HCT116 (cell line): ENCODE data around the gene CISH.

ENCODE experiments used
- EZH2 ChIP-seq: fragments of 200-600 bp; sonication (generic); IDR thresholded peaks from 2 replicates; pipeline ENCODE4 v1.6.1; 2017; ENCODE audit warnings: antibody characterized with exemption, mixed run types
- EZH2phosphoT487 ChIP-seq: fragments of 200-600 bp; IDR thresholded peaks from 2 replicates; pipeline ENCODE4 v1.6.1; 2018; ENCODE audit warnings: antibody characterized with exemption, borderline replicate concordance
- POLR2A ChIP-seq: IDR thresholded peaks from 2 replicates; pipeline ENCODE4 v1.7.0; 2011; ENCODE audit warnings: borderline replicate concordance; ENCODE audit not compliant: insufficient read depth, insufficient read length; ENCODE audit errors: extremely low read depth
- RAD21 ChIP-seq: IDR thresholded peaks from 2 replicates; pipeline ENCODE4 v1.6.1; 2012; ENCODE audit warnings: low read depth, mild to moderate bottlenecking
- TF ChIP-seq, protein P1 (sequence below), 3 experiments: fragments of 200-600 bp in 1 of 3; sonication (generic) in 1 of 3; IDR thresholded peaks in 2 of 3; conservative IDR thresholded peaks in 1 of 3; 2 replicates each; pipeline ENCODE4 v1.5.1; 2012 to 2017; ENCODE audit warnings: low read depth in 2 of 3, low read length in 2 of 3, antibody characterized with exemption in 1 of 3, borderline replicate concordance in 1 of 3, control low read depth in 1 of 3, mild to moderate bottlenecking in 1 of 3, mixed read lengths in 1 of 3, mixed run types in 1 of 3, moderate library complexity in 1 of 3; ENCODE audit not compliant: insufficient read depth in 1 of 3
- TF ChIP-seq, protein P2 (sequence below): IDR thresholded peaks from 2 replicates; pipeline ENCODE4 v1.6.1; 2012
- TF ChIP-seq, protein P3 (sequence below): IDR thresholded peaks from 2 replicates; pipeline ENCODE4 v1.6.1; 2011; ENCODE audit warnings: mild to moderate bottlenecking, low read length, moderate library complexity; ENCODE audit not compliant: insufficient replicate concordance; ENCODE audit errors: extremely low read depth

DNA sequence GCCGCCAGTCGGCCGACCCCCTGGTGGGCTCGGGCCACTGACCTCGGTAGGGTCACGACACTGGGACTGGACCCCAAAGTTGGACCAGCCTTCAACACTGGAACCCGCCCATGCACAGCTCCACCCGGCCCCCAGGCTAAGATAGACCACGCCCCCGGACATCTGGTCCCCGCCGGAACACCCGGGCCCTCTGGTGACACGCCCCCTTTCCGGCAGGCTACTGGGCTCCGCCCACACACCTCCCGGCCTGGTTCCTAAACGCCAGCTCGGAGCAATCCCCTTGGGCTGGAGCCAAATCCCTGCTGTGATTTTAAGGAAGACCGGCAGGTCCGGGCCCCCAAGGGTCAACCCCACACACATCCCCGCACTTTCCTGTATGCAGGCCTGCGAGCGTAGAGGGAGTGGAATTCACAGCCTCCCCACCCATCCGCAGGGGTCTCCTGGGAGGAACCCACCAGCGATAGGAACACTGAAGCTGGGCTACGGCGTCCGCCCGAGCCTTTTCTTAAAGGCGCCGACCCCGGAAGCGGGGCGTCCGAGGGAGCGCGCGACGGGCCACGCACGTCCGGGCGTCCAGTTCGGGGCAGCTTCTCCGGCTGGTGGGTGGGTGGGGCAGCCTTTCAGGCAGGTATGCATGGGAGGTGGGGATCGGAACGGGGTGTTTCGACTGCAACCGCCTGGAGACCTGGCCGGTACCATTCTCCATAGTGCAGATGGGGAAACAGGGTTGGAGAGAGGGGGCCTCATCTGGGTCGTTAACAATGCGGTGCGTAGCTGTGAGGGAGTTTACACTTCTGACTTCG is 42.4 kb downstream of the CISH start, which contains the start of gene HEMK1:
- TF ChIP-seq RAD21: no peak
- TF ChIP-seq POLR2A: no peak
- TF ChIP-seq, protein P1, sequence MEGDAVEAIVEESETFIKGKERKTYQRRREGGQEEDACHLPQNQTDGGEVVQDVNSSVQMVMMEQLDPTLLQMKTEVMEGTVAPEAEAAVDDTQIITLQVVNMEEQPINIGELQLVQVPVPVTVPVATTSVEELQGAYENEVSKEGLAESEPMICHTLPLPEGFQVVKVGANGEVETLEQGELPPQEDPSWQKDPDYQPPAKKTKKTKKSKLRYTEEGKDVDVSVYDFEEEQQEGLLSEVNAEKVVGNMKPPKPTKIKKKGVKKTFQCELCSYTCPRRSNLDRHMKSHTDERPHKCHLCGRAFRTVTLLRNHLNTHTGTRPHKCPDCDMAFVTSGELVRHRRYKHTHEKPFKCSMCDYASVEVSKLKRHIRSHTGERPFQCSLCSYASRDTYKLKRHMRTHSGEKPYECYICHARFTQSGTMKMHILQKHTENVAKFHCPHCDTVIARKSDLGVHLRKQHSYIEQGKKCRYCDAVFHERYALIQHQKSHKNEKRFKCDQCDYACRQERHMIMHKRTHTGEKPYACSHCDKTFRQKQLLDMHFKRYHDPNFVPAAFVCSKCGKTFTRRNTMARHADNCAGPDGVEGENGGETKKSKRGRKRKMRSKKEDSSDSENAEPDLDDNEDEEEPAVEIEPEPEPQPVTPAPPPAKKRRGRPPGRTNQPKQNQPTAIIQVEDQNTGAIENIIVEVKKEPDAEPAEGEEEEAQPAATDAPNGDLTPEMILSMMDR (IDR thresholded peaks at IDR 0.05 in 2 of 3, conservative IDR thresholded peaks at IDR 0.05 in 1 of 3; ENCODE audit: borderline replicate concordance in 1 of 3, insufficient read depth in 1 of 3, low read depth in 2 of 3, low read length in 2 of 3): no peak
- TF ChIP-seq, protein P2, sequence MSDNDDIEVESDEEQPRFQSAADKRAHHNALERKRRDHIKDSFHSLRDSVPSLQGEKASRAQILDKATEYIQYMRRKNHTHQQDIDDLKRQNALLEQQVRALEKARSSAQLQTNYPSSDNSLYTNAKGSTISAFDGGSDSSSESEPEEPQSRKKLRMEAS: no peak
- TF ChIP-seq EZH2: no peak
- TF ChIP-seq EZH2phosphoT487: no peak
- TF ChIP-seq, protein P3, sequence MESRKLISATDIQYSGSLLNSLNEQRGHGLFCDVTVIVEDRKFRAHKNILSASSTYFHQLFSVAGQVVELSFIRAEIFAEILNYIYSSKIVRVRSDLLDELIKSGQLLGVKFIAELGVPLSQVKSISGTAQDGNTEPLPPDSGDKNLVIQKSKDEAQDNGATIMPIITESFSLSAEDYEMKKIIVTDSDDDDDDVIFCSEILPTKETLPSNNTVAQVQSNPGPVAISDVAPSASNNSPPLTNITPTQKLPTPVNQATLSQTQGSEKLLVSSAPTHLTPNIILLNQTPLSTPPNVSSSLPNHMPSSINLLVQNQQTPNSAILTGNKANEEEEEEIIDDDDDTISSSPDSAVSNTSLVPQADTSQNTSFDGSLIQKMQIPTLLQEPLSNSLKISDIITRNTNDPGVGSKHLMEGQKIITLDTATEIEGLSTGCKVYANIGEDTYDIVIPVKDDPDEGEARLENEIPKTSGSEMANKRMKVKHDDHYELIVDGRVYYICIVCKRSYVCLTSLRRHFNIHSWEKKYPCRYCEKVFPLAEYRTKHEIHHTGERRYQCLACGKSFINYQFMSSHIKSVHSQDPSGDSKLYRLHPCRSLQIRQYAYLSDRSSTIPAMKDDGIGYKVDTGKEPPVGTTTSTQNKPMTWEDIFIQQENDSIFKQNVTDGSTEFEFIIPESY: no peak
